Gastroesophageal sphincter (tissue), 3 donors: ENCODE data around the gene ELMO1.

Source experiments
- EP300 ChIP-seq: sonication (generic); formaldehyde crosslinking; IDR thresholded peaks from one replicate; pipeline ENCODE4 v1.6.1; 2017; ENCODE audit warnings: antibody characterized with exemption, mild to moderate bottlenecking
- POLR2A ChIP-seq, 2 donors: fragments of 450-650 bp; IDR thresholded peaks; one replicate each; pipeline ENCODE4 v1.6.1; 2017; ENCODE audit warnings: antibody characterized with exemption in 2 of 2, mild to moderate bottlenecking in 2 of 2, moderate library complexity in 1 of 2
- POLR2AphosphoS5 ChIP-seq: sonication (generic); formaldehyde crosslinking; IDR thresholded peaks from one replicate; pipeline ENCODE4 v1.6.1; 2017; ENCODE audit warnings: antibody characterized with exemption
- TF ChIP-seq, protein P1 (sequence below), 4 experiments: fragments of 200-600 bp in 2 of 4; fragments of 450-650 bp in 2 of 4; sonication (generic) in 1 of 4; IDR thresholded peaks; one replicate each; pipeline ENCODE4 v1.5.1; 2017 to 2019; ENCODE audit warnings: antibody characterized with exemption in 4 of 4, mild to moderate bottlenecking in 2 of 4, moderate library complexity in 2 of 4

DNA sequence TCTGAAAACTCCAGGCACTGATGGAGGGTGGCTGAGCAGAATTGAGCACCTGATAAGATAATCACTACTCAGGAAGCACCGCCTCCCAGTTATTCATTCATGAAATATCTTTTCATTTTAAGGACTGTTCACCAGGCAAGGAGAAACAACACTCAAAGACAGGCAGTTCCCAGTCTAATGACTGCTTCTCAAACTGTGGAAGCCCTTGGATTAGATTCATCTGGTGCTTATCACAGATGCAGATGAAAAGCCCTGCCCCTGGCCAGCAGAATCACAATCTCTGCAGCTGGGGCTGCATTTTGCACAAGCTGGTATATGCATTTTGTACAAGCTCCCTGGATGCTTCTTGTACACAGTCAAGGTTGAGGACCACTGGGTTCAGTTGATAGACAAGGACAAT is 109.7 kb downstream of the ELMO1 start:
- TF ChIP-seq, protein P1, sequence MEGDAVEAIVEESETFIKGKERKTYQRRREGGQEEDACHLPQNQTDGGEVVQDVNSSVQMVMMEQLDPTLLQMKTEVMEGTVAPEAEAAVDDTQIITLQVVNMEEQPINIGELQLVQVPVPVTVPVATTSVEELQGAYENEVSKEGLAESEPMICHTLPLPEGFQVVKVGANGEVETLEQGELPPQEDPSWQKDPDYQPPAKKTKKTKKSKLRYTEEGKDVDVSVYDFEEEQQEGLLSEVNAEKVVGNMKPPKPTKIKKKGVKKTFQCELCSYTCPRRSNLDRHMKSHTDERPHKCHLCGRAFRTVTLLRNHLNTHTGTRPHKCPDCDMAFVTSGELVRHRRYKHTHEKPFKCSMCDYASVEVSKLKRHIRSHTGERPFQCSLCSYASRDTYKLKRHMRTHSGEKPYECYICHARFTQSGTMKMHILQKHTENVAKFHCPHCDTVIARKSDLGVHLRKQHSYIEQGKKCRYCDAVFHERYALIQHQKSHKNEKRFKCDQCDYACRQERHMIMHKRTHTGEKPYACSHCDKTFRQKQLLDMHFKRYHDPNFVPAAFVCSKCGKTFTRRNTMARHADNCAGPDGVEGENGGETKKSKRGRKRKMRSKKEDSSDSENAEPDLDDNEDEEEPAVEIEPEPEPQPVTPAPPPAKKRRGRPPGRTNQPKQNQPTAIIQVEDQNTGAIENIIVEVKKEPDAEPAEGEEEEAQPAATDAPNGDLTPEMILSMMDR (IDR thresholded peaks at IDR 0.05) = no peak
- no peak for TF ChIP-seq POLR2A (IDR thresholded peaks at IDR 0.05)
- no peak for TF ChIP-seq POLR2AphosphoS5
- no peak for TF ChIP-seq EP300
